Right renal pelvis (tissue), 4 donors: ENCODE measurements around the gene SYT12. TPM values are rescaled to one million over a fixed set of nuclear protein-coding genes. Genes with fewer than 3 reads are reported as not detected.

Experiments used
- DNase-seq, 4 donors: peaks; one replicate each; pipeline ENCODE4 v3.0.0-alpha.2; 2013; ENCODE audit warnings: low read depth in 4 of 4, low spot score in 3 of 4, missing footprints in 1 of 4
- polyA plus RNA-seq, 4 donors: library from polyadenylated mRNA; unstranded; fragments of 120-200 nt; gene quantifications; one replicate each; pipeline ENCODE4 v1.2.1, GENCODE V29; 2013; ENCODE audit not compliant: insufficient read length in 4 of 4

The SYT12 gene
- polyA plus RNA-seq, 4 donors = 0.18 to 0.46 (median 0.19) TPM

DNA sequence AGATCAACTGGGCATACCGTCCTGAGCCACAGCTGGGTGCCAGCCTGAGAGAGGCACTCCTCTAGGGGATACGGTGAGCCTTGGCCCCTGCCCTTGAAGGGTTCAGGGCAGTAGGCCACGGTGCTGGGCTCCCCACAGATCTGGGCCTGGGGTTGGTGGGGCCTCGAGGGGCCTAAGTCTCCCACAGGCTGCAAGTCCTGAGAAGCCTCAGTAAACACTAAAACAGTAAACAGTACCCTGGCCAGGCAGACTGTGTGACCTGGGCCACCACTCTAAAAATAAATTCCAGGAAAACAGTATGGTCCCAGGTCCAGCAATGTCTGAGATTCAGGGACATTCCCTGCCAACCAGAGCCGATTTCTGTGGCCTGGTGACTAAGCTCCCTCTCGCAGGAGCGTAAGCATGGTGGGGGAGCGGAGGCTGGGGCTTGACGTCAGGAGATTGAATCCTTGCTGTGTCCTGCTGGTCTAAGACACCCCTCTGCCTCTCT is 31.5 kb downstream of the SYT12 start:
- no peak for DNase-seq

DNA sequence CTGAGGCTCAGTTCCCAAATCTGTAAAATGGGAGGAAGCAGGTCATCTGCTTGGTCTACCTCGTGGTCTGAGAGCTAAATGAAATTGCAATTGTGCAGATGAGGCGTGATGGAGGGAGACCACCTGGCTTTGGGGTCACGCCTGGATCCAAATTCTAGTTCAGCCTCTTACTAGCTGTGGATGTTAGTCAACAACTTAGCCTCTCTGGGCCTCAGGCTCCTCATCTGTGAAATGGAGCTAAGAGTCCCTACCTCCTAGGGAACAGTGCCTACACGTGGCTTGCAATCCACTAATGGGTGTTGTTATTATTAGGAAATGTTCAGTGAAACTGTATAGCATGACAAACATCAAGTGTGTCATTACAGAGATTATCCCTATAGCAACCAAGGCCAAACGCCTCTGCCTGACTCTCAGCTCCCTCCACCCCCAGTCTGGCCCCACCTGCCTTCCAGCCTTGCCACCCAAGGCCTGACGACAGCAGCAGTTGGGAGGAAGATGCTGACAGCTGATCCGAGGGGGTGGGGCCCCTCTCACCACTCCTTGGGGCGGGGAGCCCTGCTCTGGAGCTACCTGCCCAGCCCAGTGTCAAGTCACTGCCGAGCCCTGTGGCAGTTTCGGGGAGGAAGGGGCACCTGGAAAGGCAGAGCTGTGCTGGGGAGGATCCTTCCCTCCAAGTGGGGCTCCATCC is 32.0 kb downstream of the SYT12 start:
- DNase-seq = no peak

DNA sequence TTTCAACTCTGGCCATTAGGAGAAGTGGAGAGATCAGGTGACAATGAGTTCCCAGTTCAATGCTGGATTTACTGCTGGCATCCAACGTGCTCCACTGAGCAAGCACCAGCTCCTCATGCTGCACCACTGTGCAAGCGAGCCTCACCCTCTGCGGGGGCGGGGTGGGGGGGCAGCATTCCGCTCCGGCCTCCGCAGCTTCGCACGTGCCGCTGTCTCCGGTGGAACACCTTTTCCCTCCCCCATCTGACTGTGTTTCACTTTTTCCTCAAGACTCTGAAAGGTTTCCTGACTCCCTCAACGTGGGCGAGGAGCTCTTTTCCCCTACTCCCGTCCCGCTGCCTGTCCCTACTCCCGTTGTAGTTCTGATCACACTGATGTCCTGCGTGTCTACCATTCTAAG is 32.9 kb downstream of the SYT12 start:
- peak in 2 of 4 donors; percentile 33 to 47 for DNase-seq

DNA sequence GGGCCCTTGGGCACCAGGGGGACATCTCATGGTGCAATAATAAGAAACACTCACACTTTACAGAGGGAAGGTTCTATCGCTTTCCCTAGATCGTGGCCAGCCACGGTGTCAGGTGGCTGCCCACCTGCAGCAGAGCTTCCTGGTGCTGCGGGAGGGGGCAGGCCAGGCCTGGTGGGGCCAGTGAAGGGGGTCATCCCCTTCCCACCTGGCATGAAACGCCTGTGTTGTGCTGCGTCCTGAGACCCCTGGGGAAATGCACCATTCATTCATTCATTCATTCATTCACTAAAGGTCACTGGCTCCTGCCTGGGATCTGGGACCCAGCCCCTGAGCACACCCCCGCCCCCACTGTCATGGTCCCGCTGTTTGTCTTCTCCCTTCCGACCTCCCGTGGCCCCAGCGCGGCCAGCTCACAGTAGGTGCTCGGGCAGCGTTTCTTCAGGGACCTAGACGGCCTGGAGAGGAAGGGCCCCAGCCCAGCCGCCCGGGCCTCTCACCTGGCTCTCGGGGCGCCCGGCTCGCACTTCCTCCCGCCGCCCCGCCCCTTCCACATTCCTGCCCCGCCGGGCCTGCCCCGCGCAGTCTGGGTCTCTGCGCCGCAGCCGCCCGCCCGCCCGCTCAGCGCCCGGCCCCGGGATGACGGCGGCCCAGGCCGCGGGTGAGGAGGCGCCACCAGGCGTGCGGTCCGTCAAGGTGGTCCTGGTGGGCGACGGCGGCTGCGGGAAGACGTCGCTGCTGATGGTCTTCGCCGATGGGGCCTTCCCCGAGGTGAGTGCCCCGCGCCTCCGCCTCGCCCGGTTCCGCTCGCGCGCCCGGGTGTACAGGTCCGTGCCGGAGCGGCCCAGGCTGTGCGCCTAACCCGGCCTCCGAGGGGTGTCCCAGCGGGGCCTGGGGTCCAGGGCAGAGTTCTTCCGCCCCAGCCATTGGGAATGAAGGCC is 33.6 kb downstream of the SYT12 start, which contains the start of gene RHOD:
Gene RHOD (plus strand): TSS at position 581 of the 938 bp plus-strand sequence. CDS start 56 bp downstream, at position 637.
- DNase-seq = no peak

DNA sequence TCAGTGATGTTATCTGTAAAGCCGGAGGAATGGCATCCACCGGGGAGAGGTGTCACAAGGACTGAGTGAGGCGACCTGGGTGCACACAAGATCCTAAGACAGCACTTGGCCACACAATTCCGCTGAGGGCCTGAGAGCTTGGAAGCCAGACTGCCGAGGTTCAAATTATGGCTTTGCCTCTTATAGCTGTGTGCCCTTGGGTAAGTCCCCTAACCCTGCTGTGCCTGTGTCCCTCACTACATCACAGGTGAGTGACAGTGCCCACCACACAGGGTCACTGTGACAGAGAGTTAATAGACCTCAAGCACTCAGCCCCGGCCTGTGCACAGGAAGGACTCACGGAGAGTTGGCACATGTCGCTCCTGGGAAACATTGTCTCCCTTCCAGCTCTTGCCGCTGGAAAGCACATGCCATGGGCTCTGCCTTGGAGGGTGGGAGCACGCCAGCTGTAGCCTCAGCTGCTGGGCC is 34.3 kb downstream of the SYT12 start:
- no peak for DNase-seq

DNA sequence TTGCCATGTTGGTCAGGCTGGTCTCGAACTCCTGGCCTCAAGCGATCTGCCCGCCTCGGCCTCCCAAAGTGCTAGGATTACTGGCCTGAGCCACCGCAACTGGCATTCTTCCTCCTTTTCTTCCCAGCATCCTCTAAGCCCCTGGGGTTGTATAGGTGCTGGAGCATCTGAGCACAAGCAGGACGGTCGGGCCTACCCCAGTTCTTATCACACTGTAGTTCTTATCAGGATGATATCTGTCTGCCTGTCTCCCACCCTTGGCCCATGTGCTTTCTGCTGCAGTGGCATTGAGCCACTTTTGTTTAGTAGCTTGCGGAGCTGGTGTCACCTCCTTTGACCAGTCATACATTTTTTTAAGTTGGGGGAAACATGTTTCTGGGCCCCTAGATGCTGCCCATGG is 35.6 kb downstream of the SYT12 start:
- DNase-seq = no peak

DNA sequence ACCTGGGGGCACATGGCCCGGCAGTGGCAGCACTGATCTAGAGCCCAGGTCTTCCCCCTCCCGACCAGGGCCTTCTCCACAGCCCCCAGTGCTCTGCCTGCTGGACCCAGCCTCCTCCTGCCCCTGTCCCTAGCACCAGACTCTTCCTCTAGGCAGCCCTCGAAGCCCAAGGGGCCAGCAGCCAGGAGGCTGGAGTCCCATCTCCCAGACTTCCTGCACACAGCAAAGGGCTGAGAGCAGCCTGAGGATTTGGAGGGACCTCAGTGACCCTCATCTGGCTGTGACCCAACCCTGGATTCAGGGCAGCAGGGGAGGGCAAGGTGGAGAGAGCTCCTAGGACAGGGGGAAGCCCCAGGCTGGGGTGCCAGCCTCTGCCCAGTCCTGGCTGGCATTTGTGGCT is 36.7 kb downstream of the SYT12 start:
- no peak for DNase-seq

DNA sequence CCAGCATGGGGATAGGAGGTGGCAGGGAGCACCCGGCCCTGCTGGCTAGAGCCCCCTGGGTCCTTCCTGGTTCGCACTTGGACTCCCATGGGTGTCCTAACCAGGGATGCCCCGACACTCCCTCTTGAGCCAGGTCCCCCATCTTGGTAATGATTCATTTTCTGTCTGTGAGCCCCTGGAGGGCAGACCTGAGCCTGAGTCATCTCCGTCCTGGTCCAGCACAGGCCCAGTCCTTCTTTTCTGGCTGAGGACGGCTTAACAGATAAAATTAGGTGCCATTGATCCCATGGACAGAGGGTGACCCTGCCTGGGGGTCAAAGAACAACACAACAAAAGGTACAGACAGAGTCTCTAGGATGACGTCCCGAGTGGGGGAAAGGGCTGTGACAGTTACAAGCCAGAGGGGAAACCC is 37.2 kb downstream of the SYT12 start:
- no peak for DNase-seq

DNA sequence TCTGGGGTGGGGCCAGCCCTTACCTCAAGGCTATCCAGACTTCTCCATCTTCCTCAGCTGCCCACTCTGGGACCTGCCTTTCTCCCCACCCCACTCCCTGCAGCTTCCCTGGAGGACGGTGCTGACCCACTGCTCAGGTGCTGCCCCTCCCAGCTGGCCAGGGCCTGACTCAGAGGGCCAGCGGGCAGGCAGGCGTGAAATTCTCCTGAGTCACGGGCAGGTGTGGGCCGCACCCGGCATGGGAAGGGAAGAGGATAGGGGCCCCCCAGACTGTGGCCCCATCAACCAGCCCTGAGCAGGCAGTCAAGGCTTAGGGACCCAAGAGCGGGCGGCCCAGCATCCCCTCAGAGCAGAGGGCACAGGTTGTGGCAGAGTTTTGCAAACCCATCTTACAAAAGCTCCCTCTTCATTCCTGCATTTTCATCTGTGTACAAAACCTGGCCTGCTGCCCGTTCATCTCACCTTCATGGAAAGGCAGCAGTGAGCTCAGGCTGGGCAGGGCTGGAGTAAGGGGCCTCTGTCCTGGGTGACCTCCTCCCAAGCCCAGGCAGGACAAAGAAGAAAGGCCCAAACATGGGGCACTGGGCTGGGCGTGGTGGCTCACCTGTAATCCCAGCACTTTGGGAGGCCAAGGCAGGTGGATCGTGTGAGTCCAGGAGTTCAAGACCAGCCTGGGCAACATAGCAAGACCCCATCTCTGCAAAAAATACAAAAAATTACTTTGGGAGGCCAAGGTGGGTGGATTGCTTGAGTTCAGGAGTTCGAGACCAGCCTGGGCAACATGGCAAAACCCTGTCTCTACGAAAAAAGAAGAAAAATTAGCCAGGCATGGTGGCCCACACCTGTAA is 39.8 kb downstream of the SYT12 start:
- no peak for DNase-seq

DNA sequence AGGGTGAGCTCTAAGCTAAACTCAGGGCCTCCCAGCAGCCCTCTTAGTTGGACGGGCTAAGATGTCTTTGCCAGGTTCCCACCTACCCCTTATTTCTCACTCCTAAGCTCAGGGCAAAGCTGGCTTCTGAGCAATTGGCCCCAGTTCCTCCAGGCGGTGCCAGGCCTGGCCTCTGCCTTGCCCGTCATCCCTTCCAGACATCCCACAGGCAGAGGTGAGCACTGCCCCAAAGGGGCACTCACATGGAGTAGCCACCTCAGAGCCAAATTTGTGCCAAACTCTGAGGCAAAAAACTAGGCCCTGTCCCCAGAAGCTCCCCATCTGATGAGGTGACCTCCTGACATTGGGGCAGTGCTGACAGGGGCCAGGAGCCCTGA is 43.4 kb downstream of the SYT12 start:
- no peak for DNase-seq

DNA sequence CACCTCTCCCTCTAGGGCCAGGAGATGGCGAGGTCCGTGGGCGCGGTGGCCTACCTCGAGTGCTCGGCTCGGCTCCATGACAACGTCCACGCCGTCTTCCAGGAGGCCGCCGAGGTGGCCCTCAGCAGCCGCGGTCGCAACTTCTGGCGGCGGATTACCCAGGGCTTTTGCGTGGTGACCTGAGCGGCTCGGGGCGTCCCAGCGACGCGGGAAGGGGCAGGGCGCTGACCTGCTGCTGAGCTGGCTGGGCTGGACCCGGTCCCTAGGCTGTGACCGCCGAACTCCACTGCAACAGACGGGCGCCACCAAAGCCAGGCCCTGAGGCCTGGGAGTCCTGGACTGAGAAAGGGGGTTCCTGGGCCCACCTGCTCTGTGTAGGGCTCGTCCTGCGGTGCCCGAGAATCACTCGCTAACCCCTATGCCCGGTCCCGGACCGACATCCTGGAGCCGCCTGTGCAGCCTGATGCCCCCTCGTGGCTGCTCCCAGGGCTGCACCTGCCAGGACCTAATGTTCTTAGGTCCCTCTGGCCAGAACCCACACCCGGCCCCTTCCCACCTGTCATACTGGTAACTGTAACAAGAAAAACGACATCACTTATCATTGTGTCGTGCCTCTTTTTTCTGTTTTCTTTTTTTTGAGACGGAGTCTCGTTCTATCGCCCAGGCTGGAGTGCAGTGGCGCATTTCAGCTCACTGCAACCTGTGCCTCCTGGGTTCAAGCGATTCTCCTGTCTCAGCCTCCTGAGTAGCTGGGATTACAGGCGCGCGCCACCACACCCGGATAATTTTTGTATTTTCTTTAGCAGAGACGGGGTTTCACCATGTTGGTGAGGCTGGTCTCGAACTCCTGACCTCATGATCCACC is 48.7 kb downstream of the SYT12 start:
- no peak for DNase-seq

DNA sequence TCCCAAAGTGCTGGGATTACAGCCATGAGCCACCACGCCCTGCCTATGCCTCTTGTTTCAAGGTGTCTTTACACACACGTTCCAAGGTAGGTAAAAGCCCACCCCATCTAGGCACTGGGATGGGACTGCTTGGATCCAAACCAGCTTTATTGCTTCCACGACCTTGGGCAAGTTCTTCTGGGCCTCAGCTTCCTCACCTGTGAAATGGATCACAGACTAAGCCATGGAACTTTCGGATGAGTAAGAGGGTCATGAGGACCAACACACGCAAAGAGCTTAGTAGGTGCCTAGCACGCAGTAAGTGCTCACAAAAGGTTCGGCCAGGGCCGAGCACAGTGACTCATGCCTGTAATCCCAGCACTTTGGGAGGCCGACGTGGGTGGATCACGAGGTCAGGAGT is 49.4 kb downstream of the SYT12 start:
- no peak for DNase-seq

DNA sequence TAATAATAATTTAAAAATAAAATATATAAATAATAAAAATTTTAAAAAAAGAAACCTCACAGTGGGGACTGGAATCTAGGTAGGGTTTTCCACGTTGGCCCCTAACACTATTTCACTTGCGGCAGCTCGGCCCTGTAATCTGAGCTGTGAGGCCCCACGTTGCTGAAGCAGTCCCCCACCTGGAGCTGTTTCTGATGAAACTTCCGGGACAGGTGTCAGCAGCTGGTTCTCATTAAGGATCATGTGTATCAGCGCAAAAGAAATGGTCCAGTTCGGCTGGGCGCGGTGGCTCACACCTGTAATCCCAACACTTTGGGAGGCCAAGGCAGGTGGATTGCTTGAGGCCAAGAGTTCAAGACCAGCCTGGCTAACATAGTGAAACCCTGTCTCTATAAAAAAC is 51.0 kb downstream of the SYT12 start:
- DNase-seq = no peak

DNA sequence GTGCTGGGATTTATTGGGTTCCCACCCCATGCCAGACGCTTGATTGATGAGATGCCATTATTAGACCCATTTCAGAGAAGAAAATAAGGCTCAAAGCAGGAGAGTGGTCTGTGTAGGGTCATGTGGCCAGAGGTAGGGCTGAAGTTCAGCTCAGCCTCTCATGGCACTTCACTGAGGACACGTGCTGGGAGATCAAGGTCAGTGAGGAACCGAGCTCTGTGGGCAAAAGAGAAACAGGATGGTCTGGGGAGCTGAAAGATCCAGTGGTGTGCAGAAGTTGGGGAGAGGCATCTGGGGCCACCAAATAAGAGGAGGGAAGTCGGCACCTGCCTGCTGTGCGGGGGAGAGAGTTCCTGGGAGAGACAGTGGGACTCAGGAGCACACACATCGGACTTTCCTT is 53.3 kb downstream of the SYT12 start:
- no peak for DNase-seq

DNA sequence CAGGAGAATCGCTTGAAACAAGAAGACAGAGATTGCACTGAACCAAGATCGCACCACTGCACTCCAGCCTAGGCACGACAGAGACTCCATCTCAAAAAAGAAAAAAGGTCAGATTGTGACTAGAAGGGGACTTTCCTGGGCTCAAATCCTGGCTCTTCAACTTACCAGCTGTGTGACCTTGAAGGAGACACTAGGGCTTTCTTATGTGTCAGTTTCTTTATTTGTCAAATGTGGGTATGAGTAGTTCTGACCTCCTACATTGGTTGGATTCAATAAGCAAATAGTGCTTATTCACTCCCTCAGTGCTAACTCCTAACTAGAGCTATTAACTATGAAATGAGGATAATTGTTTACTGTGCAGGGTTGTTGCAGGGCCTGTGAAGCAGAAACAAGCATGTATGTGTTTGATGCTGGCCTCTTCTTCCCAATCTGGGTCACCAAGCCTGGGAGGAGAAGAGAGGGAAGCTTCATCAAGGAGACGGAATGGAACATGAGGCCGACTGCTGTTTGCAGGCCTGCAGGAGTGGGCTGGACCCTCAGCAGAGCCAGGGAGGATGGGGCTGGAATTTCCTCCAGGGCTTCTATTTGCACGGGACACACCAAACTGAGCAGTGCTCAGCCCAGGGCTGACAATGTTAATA is 56.3 kb downstream of the SYT12 start:
- no peak for DNase-seq

DNA sequence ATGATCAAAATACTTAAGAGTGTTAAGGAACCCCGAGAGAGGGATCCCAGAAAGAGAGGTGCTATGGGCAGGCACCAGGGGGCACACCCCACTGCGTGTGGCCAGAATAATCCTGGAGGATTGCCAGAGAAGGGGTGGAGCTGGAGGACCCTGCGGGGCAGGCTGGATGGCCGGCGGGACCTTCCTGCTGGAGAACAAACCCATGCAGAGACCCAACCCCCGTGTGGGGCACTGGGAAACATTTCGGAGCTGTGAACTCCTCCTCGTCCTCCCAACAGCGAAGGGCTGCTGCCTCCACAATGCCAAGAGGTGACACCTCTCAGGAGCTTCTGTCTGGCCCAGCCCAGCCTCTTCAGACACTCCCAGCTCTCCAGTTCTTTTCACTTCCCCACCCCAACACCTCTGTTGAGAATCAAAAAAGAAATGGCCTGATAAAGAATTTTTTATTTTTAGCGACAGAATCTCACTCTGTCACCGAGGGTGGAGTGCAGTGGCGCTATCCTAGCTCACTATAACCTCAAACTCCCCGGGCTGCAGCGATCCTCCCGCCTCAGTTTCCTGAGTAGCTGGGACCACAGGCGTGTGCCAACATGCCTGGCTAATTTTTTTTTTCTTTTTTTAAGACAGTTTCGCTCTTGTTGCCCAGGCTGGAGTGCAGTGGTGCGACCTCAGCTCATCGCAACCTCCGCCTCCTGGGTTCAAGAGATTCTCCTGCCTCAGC is 59.3 kb downstream of the SYT12 start:
- DNase-seq = no peak

DNA sequence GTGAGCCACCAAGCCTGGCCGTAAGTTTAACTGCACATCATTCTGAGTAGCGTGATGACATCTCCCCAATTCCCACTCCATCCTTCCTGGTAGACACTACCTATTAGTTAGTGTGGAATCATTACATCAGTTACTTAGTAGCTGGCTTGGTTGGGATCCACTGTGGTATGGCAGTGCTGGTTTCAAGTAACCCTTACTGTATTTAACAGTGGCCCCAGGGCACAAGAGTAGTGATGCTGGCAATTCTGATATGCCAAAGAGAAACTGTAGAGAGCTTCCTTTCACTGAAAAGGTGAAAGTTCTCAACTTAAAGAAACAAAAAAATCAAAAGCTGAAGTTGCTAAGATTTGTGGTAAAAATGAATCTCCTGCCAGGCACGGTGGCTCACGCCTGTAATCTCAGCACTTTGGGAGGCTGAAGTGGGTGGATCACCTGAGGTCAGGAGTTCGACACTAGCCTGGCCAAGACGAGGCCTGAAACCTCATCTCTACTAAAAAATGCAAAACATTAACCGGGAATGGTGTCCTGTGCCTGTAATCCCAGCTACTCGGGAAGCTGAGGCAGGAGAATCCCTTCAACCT is 60.9 kb downstream of the SYT12 start:
- no peak for DNase-seq

DNA sequence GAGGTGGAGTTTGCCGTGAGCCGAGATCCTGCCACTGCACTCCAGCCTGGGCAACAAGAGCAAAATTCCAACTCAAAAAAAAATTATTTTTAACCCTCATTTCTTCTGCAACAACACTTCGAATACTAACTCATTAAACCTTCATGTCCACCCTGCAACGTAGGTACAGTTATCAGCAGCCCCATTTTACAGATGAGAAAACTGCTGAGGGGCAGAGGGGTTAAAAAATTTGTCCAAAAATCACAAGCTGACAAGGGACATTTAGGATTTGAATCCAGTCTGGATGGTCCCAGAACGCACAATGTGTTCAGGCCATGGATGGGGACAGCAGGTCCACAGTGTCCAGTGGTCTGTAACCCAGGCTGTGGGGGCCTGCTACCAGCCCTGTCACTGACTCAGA is 62.7 kb downstream of the SYT12 start:
- DNase-seq = no peak
